Naive thymus-derived CD8-positive, alpha-beta T cell (primary cell): ENCODE results near the gene MIGA2. TPM values are rescaled to one million over a fixed set of nuclear protein-coding genes. Genes with fewer than 3 reads are reported as not detected.
A peak's percentile ranks its signal among the peaks of the same experiment; 100 is the strongest.

Experiments
- ATAC-seq, 2 donors: fragments of 150-1000 bp; cut with Tn5 transposase in 1 of 2; sonication (Bioruptor Pico), chemical (Tn5 transposase) in 1 of 2; 1 replicate in 1 of 2; 2 replicates in 1 of 2; pipeline ENCODE4 v1.10.0; 2021; ENCODE audit warnings: mild to moderate bottlenecking in 2 of 2, moderate library complexity in 2 of 2
- POLR2A ChIA-PET: fragments of 350-600 bp; sonication (Branson Sonifier 250); formaldehyde crosslinking; loops from one replicate; lab custom pipeline; 2021; ENCODE audit warnings: antibody characterized with exemption; lab: Charles Lee
- DNase-seq, 10 donors: peaks; one replicate each; pipeline versions ENCODE4 v3.0.0 to v3.0.0-alpha.2; 2020 to 2022
- H3K27ac Mint-ChIP-seq, 10 donors: one replicate each; pipeline ENCODE4 v1.8.0; 2020 to 2022; ENCODE audit warnings: mild to moderate bottlenecking in 10 of 10, mixed read lengths in 10 of 10, moderate library complexity in 4 of 10, inconsistent platforms in 1 of 10
- H3K27me3 Mint-ChIP-seq, 5 donors: one replicate each; pipeline ENCODE4 v1.8.0; 2021 to 2022; ENCODE audit warnings: mixed read lengths in 5 of 5
- H3K36me3 Mint-ChIP-seq, 3 donors: one replicate each; pipeline ENCODE4 v1.8.0; 2020 to 2022; ENCODE audit warnings: mixed read lengths in 3 of 3, mild to moderate bottlenecking in 2 of 3, inconsistent platforms in 1 of 3
- H3K4me1 Mint-ChIP-seq, 4 donors: one replicate each; pipeline ENCODE4 v1.8.0; 2021 to 2022; ENCODE audit warnings: mixed read lengths in 4 of 4
- H3K4me3 Mint-ChIP-seq, 10 donors: one replicate each; pipeline ENCODE4 v1.8.0; 2020 to 2022; ENCODE audit warnings: mild to moderate bottlenecking in 10 of 10, mixed read lengths in 10 of 10, moderate library complexity in 6 of 10, inconsistent platforms in 1 of 10
- H3K9me3 Mint-ChIP-seq, 9 donors: one replicate each; pipeline ENCODE4 v1.8.0; 2020 to 2022; ENCODE audit warnings: mixed read lengths in 9 of 9, mild to moderate bottlenecking in 3 of 9, inconsistent platforms in 1 of 9, moderate library complexity in 1 of 9
- polyA plus RNA-seq, 3 donors: library from polyadenylated mRNA; unstranded; fragments of 300-500 nt; fragmentation: Illumina TruSeq; gene quantifications; one replicate each; pipeline ENCODE4 v1.2.3, GENCODE V29; 2021
- total RNA-seq, 8 experiments: library from RNA in 2 of 8; stranded (reverse) in 2 of 8; gene quantifications; one replicate each; pipeline ENCODE4 v1.2.3 and lab custom pipeline; 2021 to 2026

Gene MIGA2
- total and polyA plus RNA-seq, 5 experiments from 2014 or later = 5.9 to 88.3 (median 11.3) TPM

GRCh38 chr9:129078691-129079503 is 42.5 kb downstream of the MIGA2 start:
- Mint-ChIP-seq H3K4me1 (peaks cover 4 to 41% (median 28%) of the 10 kb centered on the region in 4 donors), H3K27ac (peak overlapping the region in 3 of 10 donors; percentile 24 to 79 (median 53))

DNA sequence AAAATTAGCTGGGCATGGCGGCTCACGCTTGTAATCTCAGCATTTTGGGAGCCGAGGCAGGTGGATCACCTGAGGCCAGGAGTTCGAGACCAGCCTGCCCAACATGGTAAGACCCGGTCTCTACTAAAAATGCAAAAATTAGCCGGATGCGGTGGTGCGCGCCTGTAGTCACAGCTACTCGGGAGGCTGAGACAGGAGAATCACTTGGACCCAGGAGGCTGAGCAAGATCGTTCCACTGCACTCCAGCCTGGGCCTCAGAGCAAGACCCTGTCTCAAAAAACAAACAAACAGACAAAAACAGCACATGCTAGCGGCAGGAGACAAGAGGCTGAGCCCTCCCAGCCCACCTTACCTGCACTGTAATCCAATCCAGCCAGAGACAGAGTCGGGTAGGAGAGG is 43.4 kb downstream of the MIGA2 start:
- H3K36me3 Mint-ChIP-seq = peaks cover 0 to 1% (median 0%) of the 10 kb centered on the region in 3 donors
- peak overlapping the region in 5 of 10 donors; percentile 41 to 96 (median 83) for H3K27ac Mint-ChIP-seq
- DNase-seq (no peak), ATAC-seq (no peak)
- peak overlapping the region; percentile 50 to 93 (median 89) for H3K4me3 Mint-ChIP-seq
- H3K4me1 Mint-ChIP-seq = peaks cover 5 to 38% (median 27%) of the 10 kb centered on the region in 4 donors
- no peaks in the 10 kb centered on the region for H3K27me3 Mint-ChIP-seq
- POLR2A ChIA-PET = interaction anchor here (0.9 to 2.3 kb wide), 5 partner anchors 10 to 829 kb away, joined by 3 to 39 read pairs (median 12); partner anchors contain the start of gene MIGA2
- no peaks in the 10 kb centered on the region for H3K9me3 Mint-ChIP-seq

More at GRCh38 chr9:129078691-129079503, 42.5 kb downstream of the MIGA2 start:
- no peak for ATAC-seq
- H3K9me3 Mint-ChIP-seq = no peaks in the 10 kb centered on the region
- H3K36me3 Mint-ChIP-seq = no peaks in the 10 kb centered on the region
- no peaks in the 10 kb centered on the region for H3K27me3 Mint-ChIP-seq
- POLR2A ChIA-PET = no interaction called here
- peak overlapping the region; percentile 36 to 88 (median 55) for H3K4me3 Mint-ChIP-seq
- no peak for DNase-seq

GRCh38 chr9:129080298-129080600 is 43.8 kb downstream of the MIGA2 start:
- H3K27ac Mint-ChIP-seq = peak overlapping the region; percentile 72 to 96 (median 83)
- no peak for ATAC-seq
- H3K9me3 Mint-ChIP-seq = no peaks in the 10 kb centered on the region
- peak overlapping the region; percentile 83 to 93 (median 89) for H3K4me3 Mint-ChIP-seq
- POLR2A ChIA-PET = interaction anchor here (0.7 to 2.3 kb wide), 12 partner anchors 11 to 830 kb away, joined by 3 to 39 read pairs (median 4); partner anchors contain the start of genes CRAT, IER5L, MIGA2 and PTPA
- H3K4me1 Mint-ChIP-seq = peaks cover 8 to 38% (median 27%) of the 10 kb centered on the region in 4 donors
- H3K36me3 Mint-ChIP-seq = peaks cover 0 to 5% (median 0%) of the 10 kb centered on the region in 3 donors
- peak in 1 of 10 donors; percentile 4 for DNase-seq
- H3K27me3 Mint-ChIP-seq = no peaks in the 10 kb centered on the region

- Mint-ChIP-seq H3K27ac (peak within 1 kb of the TSS; percentile 72 to 96 (median 84)), H3K4me3 (peak within 1 kb of the TSS; percentile 83 to 93 (median 89)), H3K4me1 (peaks cover 8 to 38% (median 27%) of the 10 kb centered on the region in 4 donors), H3K9me3 (no peaks in the 10 kb centered on the region), H3K36me3 (peaks cover 0 to 9% (median 0%) of the 10 kb centered on the region in 3 donors), H3K27me3 (no peaks in the 10 kb centered on the region)
- ATAC-seq = peak; percentile 94 to 95
- POLR2A ChIA-PET = interaction anchor here (0.5 to 2.3 kb wide), 19 partner anchors 8 to 1015 kb away, joined by 3 to 39 read pairs (median 3); partner anchors contain the start of genes CRAT, IER5L, MIGA2 and PTPA
- peak; percentile 96 to 100 (median 99) for DNase-seq
Measured at GRCh38 chr9:129080601-129081387, 44.4 kb downstream of the MIGA2 start, which contains the start of gene DOLPP1. Gene DOLPP1 (plus strand): TSS chr9:129081111. CDS start chr9:129081132, 21 bp downstream.

- POLR2A ChIA-PET = interaction anchor here (0.5 to 2.3 kb wide), 18 partner anchors 9 to 1016 kb away, joined by 3 to 39 read pairs (median 4); partner anchors contain the start of genes CRAT, IER5L, MIGA2 and PTPA
- Mint-ChIP-seq H3K27ac (peak overlapping the region in 8 of 10 donors; percentile 37 to 96 (median 84)), H3K9me3 (no peaks in the 10 kb centered on the region), H3K27me3 (no peaks in the 10 kb centered on the region), H3K4me1 (peaks cover 8 to 38% (median 27%) of the 10 kb centered on the region in 4 donors), H3K36me3 (peaks cover 0 to 13% (median 0%) of the 10 kb centered on the region in 3 donors), H3K4me3 (peak overlapping the region; percentile 83 to 93 (median 89))
- no peak for ATAC-seq
- DNase-seq = no peak
Measured at GRCh38 chr9:129081388-129081904, 45.0 kb downstream of the MIGA2 start.

DNA sequence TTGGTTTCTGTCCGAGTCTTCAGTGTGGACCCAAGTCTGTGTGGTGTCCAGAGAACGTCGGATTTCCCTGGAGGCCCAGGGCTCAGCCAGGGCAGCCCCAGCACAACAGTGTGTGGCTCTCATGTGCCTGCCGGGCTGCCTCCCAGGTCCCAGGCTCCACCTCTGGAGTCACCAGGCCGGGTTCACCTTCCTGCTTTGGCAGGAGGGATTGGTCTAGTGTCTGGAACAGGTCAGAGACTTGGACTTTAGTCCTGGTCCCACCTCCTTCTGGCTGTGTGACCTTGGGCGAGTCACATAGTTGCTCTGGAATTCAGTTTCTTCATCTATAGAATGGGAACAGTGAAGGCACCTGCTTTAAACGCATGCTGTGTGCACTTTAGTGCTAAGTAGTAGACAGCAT is 47.7 kb downstream of the MIGA2 start:
- Mint-ChIP-seq H3K36me3 (peaks cover 0 to 27% (median 0%) of the 10 kb centered on the region in 3 donors), H3K27ac (no peak overlapping the region), H3K9me3 (no peaks in the 10 kb centered on the region), H3K4me1 (peaks cover 8 to 38% (median 27%) of the 10 kb centered on the region in 4 donors), H3K4me3 (peak overlapping the region in 1 of 10 donors; percentile 58), H3K27me3 (no peaks in the 10 kb centered on the region)
- DNase-seq (no peak), ATAC-seq (no peak)
- POLR2A ChIA-PET = interaction anchor here (1.1 kb wide), 1 partner anchor 15 kb away, joined by 3 read pairs; no protein-coding TSS in a partner anchor

GRCh38 chr9:129089246-129089645 is 52.8 kb downstream of the MIGA2 start:
- POLR2A ChIA-PET = no interaction called here
- no peaks in the 10 kb centered on the region for H3K27me3 Mint-ChIP-seq
- ATAC-seq (no peak), DNase-seq (no peak)
- no peaks in the 10 kb centered on the region for H3K9me3 Mint-ChIP-seq
- peaks cover 0 to 39% (median 1%) of the 10 kb centered on the region in 3 donors for H3K36me3 Mint-ChIP-seq
- no peak overlapping the region for H3K4me3 Mint-ChIP-seq
- no peak overlapping the region for H3K27ac Mint-ChIP-seq
- H3K4me1 Mint-ChIP-seq = peaks cover 0 to 6% (median under 1%) of the 10 kb centered on the region in 4 donors

DNA sequence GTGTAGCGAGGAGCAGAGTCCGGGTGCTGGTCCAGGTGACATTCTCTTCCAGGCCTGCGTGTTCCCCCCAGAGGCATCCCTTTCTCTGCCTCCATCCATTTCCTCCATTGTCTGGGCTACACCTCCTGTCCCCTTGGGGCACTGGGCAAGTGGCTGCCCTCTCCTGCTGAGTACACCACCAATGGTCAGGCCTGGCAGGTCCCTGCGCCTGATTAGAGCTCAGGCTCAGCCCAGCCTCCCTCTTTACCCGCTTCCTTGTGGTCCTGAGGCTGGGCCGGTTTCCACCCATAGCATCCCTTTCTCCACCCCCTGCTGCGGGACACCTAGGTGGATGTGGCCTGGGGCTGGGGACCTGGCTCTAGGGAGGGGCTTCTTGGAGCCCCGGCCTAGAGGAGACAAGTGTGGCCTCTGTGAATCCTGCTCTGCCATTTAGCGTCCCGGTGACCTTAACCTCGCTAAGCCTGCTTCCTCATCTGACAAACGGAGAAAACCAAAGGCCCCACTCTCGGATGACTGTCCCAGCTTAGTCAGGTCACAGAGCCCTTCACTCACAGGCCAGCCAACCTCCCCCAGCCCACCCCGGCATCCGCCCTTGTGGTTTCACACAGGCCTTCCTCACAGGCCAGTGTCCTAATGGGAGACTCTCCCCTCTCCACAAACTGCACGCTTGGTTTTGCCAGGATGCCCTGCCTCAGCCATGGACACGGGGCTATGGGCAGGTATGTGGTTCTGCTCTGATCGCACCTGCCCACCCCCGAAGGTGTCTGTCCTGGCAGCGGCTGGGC is 57.4 kb downstream of the MIGA2 start:
- no peak overlapping the region for H3K27ac Mint-ChIP-seq
- DNase-seq = no peak
- peaks cover 0 to 5% (median 0%) of the 10 kb centered on the region in 4 donors for H3K4me1 Mint-ChIP-seq
- no peak for ATAC-seq
- H3K9me3 Mint-ChIP-seq = no peaks in the 10 kb centered on the region
- H3K27me3 Mint-ChIP-seq = no peaks in the 10 kb centered on the region
- peaks cover 0 to 17% (median 1%) of the 10 kb centered on the region in 3 donors for H3K36me3 Mint-ChIP-seq
- H3K4me3 Mint-ChIP-seq = no peak overlapping the region
- POLR2A ChIA-PET = interaction anchor here (2.8 kb wide), 1 partner anchor 13 kb away, joined by 12 read pairs; the partner anchor contains the start of gene DOLPP1

GRCh38 chr9:129094387-129095169 is 58.2 kb downstream of the MIGA2 start:
- Mint-ChIP-seq H3K27ac (no peak overlapping the region), H3K36me3 (peaks cover 0 to 12% (median 1%) of the 10 kb centered on the region in 3 donors), H3K4me1 (peaks cover 0 to 5% (median 0%) of the 10 kb centered on the region in 4 donors), H3K9me3 (no peaks in the 10 kb centered on the region), H3K4me3 (no peak overlapping the region), H3K27me3 (no peaks in the 10 kb centered on the region)
- POLR2A ChIA-PET = interaction anchor here (0.5 to 2.8 kb wide), 3 partner anchors 10 to 27 kb away, joined by 3 to 12 read pairs (median 5); partner anchors contain the start of gene DOLPP1
- DNase-seq (no peak), ATAC-seq (no peak)

DNA sequence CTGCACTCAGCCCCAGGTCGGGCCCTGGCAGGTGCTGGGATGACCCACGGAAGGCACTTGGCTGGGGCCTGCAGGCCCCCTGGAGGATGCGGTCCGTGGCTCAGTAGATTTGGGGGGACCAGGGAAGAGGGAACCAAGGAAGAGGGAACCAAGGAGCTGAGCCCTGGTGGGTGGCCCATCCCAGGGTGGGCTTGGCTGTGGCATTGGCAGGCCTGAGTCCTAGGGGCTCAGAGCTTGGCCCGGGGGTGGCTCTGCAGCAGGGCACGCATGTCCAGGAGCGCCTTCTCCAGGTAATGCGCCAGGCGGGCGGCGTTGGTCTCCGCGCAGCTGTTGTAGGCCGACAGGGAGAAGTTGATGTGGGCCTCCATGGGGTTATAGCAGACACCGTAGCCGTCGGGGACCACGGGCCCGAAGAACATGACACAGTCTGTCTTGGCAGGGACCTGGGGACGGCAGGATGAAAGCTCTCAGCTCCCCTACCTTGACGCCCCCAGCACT is 58.8 kb downstream of the MIGA2 start:
- DNase-seq (no peak), ATAC-seq (no peak)
- no peak overlapping the region for H3K4me3 Mint-ChIP-seq
- POLR2A ChIA-PET = interaction anchor here (0.5 to 2.8 kb wide), 3 partner anchors 9 to 28 kb away, joined by 3 to 12 read pairs (median 5); partner anchors contain the start of gene DOLPP1
- no peaks in the 10 kb centered on the region for H3K27me3 Mint-ChIP-seq
- no peak overlapping the region for H3K27ac Mint-ChIP-seq
- H3K4me1 Mint-ChIP-seq = peaks cover 0 to 5% (median 0%) of the 10 kb centered on the region in 4 donors
- H3K36me3 Mint-ChIP-seq = peaks cover 0 to 6% (median 0%) of the 10 kb centered on the region in 3 donors
- no peaks in the 10 kb centered on the region for H3K9me3 Mint-ChIP-seq
